ENCODE measurements around the gene MALSU1. TPM values are rescaled to one million over a fixed set of nuclear protein-coding genes. Genes with fewer than 3 reads are reported as not detected.

The MALSU1 gene
- total and polyA plus RNA-seq, 2 of the 13 experiments (the other 11 are each of a cell fraction or from before 2014, with no cell fraction given): 72.0 to 141 TPM

DNA sequence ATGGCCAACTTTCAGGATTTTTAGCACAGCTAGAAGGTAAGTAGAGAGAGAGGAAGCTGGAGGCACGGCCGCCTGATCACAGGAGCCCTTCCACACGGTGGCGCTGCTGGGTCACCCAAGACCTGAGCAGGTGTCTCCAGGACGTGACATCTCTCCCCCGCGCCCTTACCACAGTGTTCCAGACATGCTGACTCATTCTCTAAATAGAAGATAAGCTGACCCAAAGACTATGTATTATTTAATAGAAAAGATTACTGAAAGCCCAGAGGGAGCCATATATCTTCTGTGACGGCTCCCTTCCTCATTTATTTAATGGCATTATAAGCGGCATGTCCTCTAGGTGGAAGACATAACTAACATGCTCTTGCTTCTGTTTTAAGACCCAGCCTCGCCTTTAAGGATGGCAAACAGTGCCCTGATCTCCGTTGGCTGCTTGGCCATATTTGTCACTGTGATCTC, 26.0 kb upstream of the MALSU1 start (continued):
- TF ChIP-seq, protein P1, sequence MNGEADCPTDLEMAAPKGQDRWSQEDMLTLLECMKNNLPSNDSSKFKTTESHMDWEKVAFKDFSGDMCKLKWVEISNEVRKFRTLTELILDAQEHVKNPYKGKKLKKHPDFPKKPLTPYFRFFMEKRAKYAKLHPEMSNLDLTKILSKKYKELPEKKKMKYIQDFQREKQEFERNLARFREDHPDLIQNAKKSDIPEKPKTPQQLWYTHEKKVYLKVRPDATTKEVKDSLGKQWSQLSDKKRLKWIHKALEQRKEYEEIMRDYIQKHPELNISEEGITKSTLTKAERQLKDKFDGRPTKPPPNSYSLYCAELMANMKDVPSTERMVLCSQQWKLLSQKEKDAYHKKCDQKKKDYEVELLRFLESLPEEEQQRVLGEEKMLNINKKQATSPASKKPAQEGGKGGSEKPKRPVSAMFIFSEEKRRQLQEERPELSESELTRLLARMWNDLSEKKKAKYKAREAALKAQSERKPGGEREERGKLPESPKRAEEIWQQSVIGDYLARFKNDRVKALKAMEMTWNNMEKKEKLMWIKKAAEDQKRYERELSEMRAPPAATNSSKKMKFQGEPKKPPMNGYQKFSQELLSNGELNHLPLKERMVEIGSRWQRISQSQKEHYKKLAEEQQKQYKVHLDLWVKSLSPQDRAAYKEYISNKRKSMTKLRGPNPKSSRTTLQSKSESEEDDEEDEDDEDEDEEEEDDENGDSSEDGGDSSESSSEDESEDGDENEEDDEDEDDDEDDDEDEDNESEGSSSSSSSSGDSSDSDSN (CRISPR knock-in tag; IDR thresholded peaks at IDR 0.05): no peak
- TF ChIP-seq KAT2B (IDR thresholded peaks at IDR 0.05; ENCODE audit: borderline replicate concordance, low read depth, low read length) (no peak), GATAD2A (CRISPR knock-in tag; IDR thresholded peaks at IDR 0.05) (peak; percentile 68), SAFB2 (CRISPR knock-in tag; IDR thresholded peaks at IDR 0.05; ENCODE audit: borderline replicate concordance, low read depth) (peak; percentile 56; the same call in 1 of the 2 replicates), ZNF136 (CRISPR knock-in tag; IDR thresholded peaks at IDR 0.05; ENCODE audit: low read depth) (no peak), ZNF788 (CRISPR knock-in tag; IDR thresholded peaks at IDR 0.05; ENCODE audit: borderline replicate concordance) (peak; percentile 56; the same call in 1 of the 2 replicates), ZNF709 (CRISPR knock-in tag; IDR thresholded peaks at IDR 0.05) (no peak), MAFK (conservative IDR thresholded peaks at IDR 0.05 in 1 of 2, IDR thresholded peaks at IDR 0.05 in 1 of 2; ENCODE audit: low read length in 2 of 2) (peak; percentile 68 to 85), ZMAT3 (CRISPR knock-in tag; conservative IDR thresholded peaks at IDR 0.05) (no peak), HNF4A (CRISPR knock-in tag; IDR thresholded peaks at IDR 0.05) (0 out of 2 replicates have a peak, but pooled peaks have one; percentile 13), CHD2 (IDR thresholded peaks at IDR 0.05; ENCODE audit: low read depth, low read length) (no peak), ZNF557 (CRISPR knock-in tag; IDR thresholded peaks at IDR 0.05) (no peak)
- TF ChIP-seq, protein P2, sequence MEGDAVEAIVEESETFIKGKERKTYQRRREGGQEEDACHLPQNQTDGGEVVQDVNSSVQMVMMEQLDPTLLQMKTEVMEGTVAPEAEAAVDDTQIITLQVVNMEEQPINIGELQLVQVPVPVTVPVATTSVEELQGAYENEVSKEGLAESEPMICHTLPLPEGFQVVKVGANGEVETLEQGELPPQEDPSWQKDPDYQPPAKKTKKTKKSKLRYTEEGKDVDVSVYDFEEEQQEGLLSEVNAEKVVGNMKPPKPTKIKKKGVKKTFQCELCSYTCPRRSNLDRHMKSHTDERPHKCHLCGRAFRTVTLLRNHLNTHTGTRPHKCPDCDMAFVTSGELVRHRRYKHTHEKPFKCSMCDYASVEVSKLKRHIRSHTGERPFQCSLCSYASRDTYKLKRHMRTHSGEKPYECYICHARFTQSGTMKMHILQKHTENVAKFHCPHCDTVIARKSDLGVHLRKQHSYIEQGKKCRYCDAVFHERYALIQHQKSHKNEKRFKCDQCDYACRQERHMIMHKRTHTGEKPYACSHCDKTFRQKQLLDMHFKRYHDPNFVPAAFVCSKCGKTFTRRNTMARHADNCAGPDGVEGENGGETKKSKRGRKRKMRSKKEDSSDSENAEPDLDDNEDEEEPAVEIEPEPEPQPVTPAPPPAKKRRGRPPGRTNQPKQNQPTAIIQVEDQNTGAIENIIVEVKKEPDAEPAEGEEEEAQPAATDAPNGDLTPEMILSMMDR (CRISPR knock-in tag; IDR thresholded peaks at IDR 0.05): peak; percentile 95
- TF ChIP-seq, protein P3, sequence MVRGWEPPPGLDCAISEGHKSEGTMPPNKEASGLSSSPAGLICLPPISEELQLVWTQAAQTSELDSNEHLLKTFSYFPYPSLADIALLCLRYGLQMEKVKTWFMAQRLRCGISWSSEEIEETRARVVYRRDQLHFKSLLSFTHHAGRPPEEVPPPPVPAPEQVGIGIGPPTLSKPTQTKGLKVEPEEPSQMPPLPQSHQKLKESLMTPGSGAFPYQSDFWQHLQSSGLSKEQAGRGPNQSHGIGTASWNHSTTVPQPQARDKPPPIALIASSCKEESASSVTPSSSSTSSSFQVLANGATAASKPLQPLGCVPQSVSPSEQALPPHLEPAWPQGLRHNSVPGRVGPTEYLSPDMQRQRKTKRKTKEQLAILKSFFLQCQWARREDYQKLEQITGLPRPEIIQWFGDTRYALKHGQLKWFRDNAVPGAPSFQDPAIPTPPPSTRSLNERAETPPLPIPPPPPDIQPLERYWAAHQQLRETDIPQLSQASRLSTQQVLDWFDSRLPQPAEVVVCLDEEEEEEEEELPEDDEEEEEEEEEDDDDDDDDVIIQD (CRISPR knock-in tag; IDR thresholded peaks at IDR 0.05; ENCODE audit: low read depth): 0 out of 2 replicates have a peak, but pooled peaks have one; percentile 22
- TF ChIP-seq, protein P4, sequence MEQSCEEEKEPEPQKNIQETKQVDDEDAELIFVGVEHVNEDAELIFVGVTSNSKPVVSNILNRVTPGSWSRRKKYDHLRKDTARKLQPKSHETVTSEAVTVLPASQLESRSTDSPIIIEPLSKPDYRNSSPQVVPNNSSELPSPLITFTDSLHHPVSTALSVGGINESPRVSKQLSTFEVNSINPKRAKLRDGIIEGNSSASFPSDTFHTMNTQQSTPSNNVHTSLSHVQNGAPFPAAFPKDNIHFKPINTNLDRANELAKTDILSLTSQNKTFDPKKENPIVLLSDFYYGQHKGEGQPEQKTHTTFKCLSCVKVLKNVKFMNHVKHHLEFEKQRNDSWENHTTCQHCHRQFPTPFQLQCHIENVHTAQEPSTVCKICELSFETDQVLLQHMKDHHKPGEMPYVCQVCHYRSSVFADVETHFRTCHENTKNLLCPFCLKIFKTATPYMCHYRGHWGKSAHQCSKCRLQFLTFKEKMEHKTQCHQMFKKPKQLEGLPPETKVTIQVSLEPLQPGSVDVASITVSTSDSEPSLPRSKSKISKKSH (CRISPR knock-in tag; IDR thresholded peaks at IDR 0.05; ENCODE audit: borderline replicate concordance): no peak
- TF ChIP-seq, protein P5, sequence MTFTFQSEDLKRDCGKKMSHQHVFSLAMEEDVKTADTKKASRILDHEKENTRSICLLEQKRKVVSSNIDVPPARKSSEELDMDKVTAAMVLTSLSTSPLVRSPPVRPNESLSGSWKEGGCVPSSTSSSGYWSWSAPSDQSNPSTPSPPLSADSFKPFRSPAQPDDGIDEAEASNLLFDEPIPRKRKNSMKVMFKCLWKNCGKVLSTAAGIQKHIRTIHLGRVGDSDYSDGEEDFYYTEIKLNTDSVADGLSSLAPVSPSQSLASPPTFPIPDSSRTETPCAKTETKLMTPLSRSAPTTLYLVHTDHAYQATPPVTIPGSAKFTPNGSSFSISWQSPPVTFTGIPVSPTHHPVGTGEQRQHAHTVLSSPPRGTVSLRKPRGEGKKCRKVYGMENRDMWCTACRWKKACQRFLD (CRISPR knock-in tag; IDR thresholded peaks at IDR 0.05; ENCODE audit: borderline replicate concordance): no peak
- TF ChIP-seq, protein P6, sequence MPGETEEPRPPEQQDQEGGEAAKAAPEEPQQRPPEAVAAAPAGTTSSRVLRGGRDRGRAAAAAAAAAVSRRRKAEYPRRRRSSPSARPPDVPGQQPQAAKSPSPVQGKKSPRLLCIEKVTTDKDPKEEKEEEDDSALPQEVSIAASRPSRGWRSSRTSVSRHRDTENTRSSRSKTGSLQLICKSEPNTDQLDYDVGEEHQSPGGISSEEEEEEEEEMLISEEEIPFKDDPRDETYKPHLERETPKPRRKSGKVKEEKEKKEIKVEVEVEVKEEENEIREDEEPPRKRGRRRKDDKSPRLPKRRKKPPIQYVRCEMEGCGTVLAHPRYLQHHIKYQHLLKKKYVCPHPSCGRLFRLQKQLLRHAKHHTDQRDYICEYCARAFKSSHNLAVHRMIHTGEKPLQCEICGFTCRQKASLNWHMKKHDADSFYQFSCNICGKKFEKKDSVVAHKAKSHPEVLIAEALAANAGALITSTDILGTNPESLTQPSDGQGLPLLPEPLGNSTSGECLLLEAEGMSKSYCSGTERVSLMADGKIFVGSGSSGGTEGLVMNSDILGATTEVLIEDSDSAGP (CRISPR knock-in tag; IDR thresholded peaks at IDR 0.05; ENCODE audit: borderline replicate concordance): peak; percentile 59
- TF ChIP-seq, protein P7, sequence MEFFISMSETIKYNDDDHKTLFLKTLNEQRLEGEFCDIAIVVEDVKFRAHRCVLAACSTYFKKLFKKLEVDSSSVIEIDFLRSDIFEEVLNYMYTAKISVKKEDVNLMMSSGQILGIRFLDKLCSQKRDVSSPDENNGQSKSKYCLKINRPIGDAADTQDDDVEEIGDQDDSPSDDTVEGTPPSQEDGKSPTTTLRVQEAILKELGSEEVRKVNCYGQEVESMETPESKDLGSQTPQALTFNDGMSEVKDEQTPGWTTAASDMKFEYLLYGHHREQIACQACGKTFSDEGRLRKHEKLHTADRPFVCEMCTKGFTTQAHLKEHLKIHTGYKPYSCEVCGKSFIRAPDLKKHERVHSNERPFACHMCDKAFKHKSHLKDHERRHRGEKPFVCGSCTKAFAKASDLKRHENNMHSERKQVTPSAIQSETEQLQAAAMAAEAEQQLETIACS (CRISPR knock-in tag; IDR thresholded peaks at IDR 0.05): no peak
